ENCODE data around the gene SDS. TPM values are rescaled to one million over a fixed set of nuclear protein-coding genes. Genes with fewer than 3 reads are reported as not detected.

SDS gene
- total RNA-seq, 1 experiment from 2014 or later, result not detected

DNA sequence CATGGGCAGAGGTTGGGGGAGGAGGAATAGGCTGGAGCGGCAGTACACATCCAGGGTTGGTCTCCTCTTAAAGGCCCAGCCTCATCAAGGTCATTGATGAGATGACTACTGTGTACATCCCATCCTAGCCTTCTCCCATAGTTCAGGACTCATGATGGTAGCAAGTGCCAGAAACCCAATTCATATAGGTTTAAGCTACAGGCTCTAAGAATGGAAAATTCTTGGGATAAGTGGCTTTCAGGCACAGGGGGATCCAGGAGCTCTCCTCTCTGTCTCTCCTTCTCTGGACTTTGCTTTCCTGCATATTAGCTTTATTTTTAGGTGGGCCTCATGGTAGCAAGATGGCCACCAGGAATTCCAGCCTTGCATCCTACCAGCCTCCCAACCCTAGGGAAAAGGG lies 24.8 kb upstream of the SDS start:
- no peak overlapping the region for H3K4me3 Mint-ChIP-seq
- Histone ChIP-seq H3T11ph (ENCODE audit: low read length) (no peak overlapping the region), H3K79me2 (ENCODE audit: insufficient read depth, low read length) (no peaks in the 10 kb centered on the region), H2BK12ac (ENCODE audit: insufficient read length, low read depth, low read length) (no peak overlapping the region), H3K79me1 (ENCODE audit: insufficient read depth, low read depth, low read length, poor library complexity, severe bottlenecking) (no peaks in the 10 kb centered on the region), H3K9me3 (ENCODE audit: control insufficient read depth, low read depth, low read length) (no peaks in the 10 kb centered on the region), H4K8ac (replicated peaks; ENCODE audit: insufficient read length, low read depth, low read length) (no peak overlapping the region), H4K91ac (ENCODE audit: insufficient read length, low read depth, low read length) (no peak overlapping the region), H3K4me2 (ENCODE audit: insufficient read depth, insufficient read length, low read length) (no peak overlapping the region), H3K23me2 (ENCODE audit: insufficient read length, low read depth, low read length, poor library complexity, severe bottlenecking) (no peaks in the 10 kb centered on the region), H2BK20ac (ENCODE audit: low read depth, low read length, poor library complexity, severe bottlenecking) (no peak overlapping the region), H4K5ac (ENCODE audit: insufficient read length, low read depth, low read length) (no peak overlapping the region), H3K4me1 (ENCODE audit: insufficient read depth, low read length) (no peaks in the 10 kb centered on the region), H3K27me3 (ENCODE audit: insufficient read depth, low read length) (no peaks in the 10 kb centered on the region), H3K18ac (ENCODE audit: insufficient read length, low read depth, low read length) (no peak overlapping the region), H2BK5ac (ENCODE audit: insufficient read length, low read length) (no peak overlapping the region), H4K20me1 (ENCODE audit: control insufficient read depth, insufficient read depth, insufficient read length) (no peaks in the 10 kb centered on the region), H2BK15ac (ENCODE audit: low read depth, low read length) (no peak overlapping the region), H3K23ac (ENCODE audit: insufficient read length, low read depth, low read length) (no peak overlapping the region), H2AK5ac (ENCODE audit: insufficient read length, low read length) (no peak overlapping the region), H3K27ac (ENCODE audit: insufficient read length, low read depth, low read length) (no peak overlapping the region), H3K56ac (ENCODE audit: insufficient read length, low read depth, low read length) (no peak overlapping the region), H3K14ac (ENCODE audit: insufficient read depth, low read length) (no peak overlapping the region), H3K4ac (ENCODE audit: low read depth, low read length) (no peak overlapping the region), H2BK120ac (ENCODE audit: low read depth, low read length, poor library complexity, severe bottlenecking) (no peak overlapping the region), H2AFZ (ENCODE audit: low read length) (no peak overlapping the region), H3K9ac (ENCODE audit: extremely low read depth, insufficient read length, low read length) (no peak overlapping the region)
- TF ChIP-seq, protein P1, sequence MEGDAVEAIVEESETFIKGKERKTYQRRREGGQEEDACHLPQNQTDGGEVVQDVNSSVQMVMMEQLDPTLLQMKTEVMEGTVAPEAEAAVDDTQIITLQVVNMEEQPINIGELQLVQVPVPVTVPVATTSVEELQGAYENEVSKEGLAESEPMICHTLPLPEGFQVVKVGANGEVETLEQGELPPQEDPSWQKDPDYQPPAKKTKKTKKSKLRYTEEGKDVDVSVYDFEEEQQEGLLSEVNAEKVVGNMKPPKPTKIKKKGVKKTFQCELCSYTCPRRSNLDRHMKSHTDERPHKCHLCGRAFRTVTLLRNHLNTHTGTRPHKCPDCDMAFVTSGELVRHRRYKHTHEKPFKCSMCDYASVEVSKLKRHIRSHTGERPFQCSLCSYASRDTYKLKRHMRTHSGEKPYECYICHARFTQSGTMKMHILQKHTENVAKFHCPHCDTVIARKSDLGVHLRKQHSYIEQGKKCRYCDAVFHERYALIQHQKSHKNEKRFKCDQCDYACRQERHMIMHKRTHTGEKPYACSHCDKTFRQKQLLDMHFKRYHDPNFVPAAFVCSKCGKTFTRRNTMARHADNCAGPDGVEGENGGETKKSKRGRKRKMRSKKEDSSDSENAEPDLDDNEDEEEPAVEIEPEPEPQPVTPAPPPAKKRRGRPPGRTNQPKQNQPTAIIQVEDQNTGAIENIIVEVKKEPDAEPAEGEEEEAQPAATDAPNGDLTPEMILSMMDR (conservative IDR thresholded peaks at IDR 0.05), result no peak
- H3K27ac Mint-ChIP-seq, result no peak overlapping the region
- DNase-seq, result no peak
- H3K9me3 Mint-ChIP-seq, result peaks cover 0 to 4% of the 10 kb centered on the region in 2 experiments; a peak in 3 of 5 replicates
- no CpG with 5 or more reads among the region's 1 CpG for WGBS (ENCODE audit: extremely low coverage, insufficient read length, low lambda C conversion rate)
- peaks cover 12 to 21% of the 10 kb centered on the region in 2 experiments for H3K4me1 Mint-ChIP-seq
- peaks cover 21% of the 10 kb centered on the region for H3K27me3 Mint-ChIP-seq (ENCODE audit: low read depth)
- H3K36me3 Mint-ChIP-seq (ENCODE audit: insufficient read depth in 1 of 3, low read depth in 3 of 3), result peaks cover 0 to 4% (median 0%) of the 10 kb centered on the region in 3 experiments; a peak in 1 of 7 replicates
